ACC112 (cell line): Measurements from ENCODE around the gene RNF144A.
"Not testable (repeated sequence)": the region's sequence is repeated elsewhere in the genome, so short reads cannot be mapped to it uniquely, and the experiment has no call there.

Experiments used
- H2AFZ ChIP-seq: fragments of 200-600 bp; sonication (generic); one replicate; pipeline ENCODE4 v1.6.0; 2017; ENCODE audit warnings: antibody characterized with exemption, low read length; ENCODE audit not compliant: unreplicated experiment
- H3K27ac ChIP-seq: fragments of 200-600 bp; sonication (generic); 2 replicates; pipeline ENCODE4 v1.5.1; 2014; ENCODE audit warnings: low read depth, mild to moderate bottlenecking, antibody characterized with exemption, low read length, moderate library complexity
- H3K27me3 ChIP-seq: fragments of 200-600 bp; sonication (generic); 2 replicates; pipeline ENCODE4 v1.6.1; 2014; ENCODE audit warnings: mild to moderate bottlenecking, antibody characterized with exemption, low read length, moderate library complexity, mixed read lengths; ENCODE audit not compliant: insufficient read depth
- H3K36me3 ChIP-seq: fragments of 200-600 bp; sonication (generic); 2 replicates; pipeline ENCODE4 v1.6.1; 2016; ENCODE audit warnings: mild to moderate bottlenecking, antibody characterized with exemption, low read length, moderate library complexity, mixed read lengths; ENCODE audit not compliant: insufficient read depth
- H3K4me1 ChIP-seq: fragments of 200-600 bp; sonication (generic); one replicate; pipeline ENCODE4 v1.6.1; 2016; ENCODE audit warnings: low read length, mixed read lengths; ENCODE audit not compliant: insufficient read depth, unreplicated experiment, control insufficient read depth
- H3K4me3 ChIP-seq: fragments of 200-600 bp; sonication (generic); 2 replicates; pipeline ENCODE4 v1.5.1; 2014; ENCODE audit warnings: mild to moderate bottlenecking, low read depth, low read length
- H3K79me2 ChIP-seq: fragments of 200-600 bp; sonication (generic); one replicate; pipeline ENCODE4 v1.6.0; 2016; ENCODE audit warnings: low read length; ENCODE audit not compliant: control insufficient read depth, unreplicated experiment, insufficient read depth

Gene RNF144A

GRCh38 chr2:6883448-6884122 is 33.6 kb upstream of the RNF144A start:
- Histone ChIP-seq H3K4me3 (no peak overlapping the region), H3K4me1 (peaks cover 23% of the 10 kb centered on the region), H3K27ac (no peak overlapping the region), H3K79me2 (peaks cover 31% of the 10 kb centered on the region), H3K27me3 (no peaks in the 10 kb centered on the region), H3K36me3 (peaks cover 38% of the 10 kb centered on the region), H2AFZ (no peak overlapping the region)

- Histone ChIP-seq H3K36me3 (peaks cover 47% of the 10 kb centered on the region), H3K27ac (no peak overlapping the region), H2AFZ (no peak overlapping the region), H3K27me3 (no peaks in the 10 kb centered on the region), H3K79me2 (peaks cover 13% of the 10 kb centered on the region), H3K4me1 (peaks cover 8% of the 10 kb centered on the region), H3K4me3 (no peak overlapping the region)
Observed at GRCh38 chr2:6885551-6885950, 31.7 kb upstream of the RNF144A start.

- Histone ChIP-seq H3K79me2 (peaks cover 11% of the 10 kb centered on the region), H3K4me1 (peaks cover 6% of the 10 kb centered on the region), H3K27ac (no peak overlapping the region), H3K36me3 (peaks cover 48% of the 10 kb centered on the region), H2AFZ (no peak overlapping the region), H3K27me3 (no peaks in the 10 kb centered on the region), H3K4me3 (no peak overlapping the region)
Observed at GRCh38 chr2:6885968-6886367, 31.2 kb upstream of the RNF144A start.

GRCh38 chr2:6887751-6888192 is 29.4 kb upstream of the RNF144A start:
- H3K79me2 ChIP-seq: no peaks in the 10 kb centered on the region
- peaks cover 44% of the 10 kb centered on the region for H3K36me3 ChIP-seq
- no peak overlapping the region for H3K4me3 ChIP-seq
- no peak overlapping the region for H2AFZ ChIP-seq
- no peak overlapping the region for H3K27ac ChIP-seq
- no peaks in the 10 kb centered on the region for H3K27me3 ChIP-seq
- no peaks in the 10 kb centered on the region for H3K4me1 ChIP-seq

GRCh38 chr2:6888724-6889123 is 28.5 kb upstream of the RNF144A start:
- Histone ChIP-seq H3K27me3 (no peaks in the 10 kb centered on the region), H2AFZ (no peak overlapping the region), H3K79me2 (no peaks in the 10 kb centered on the region), H3K4me3 (no peak overlapping the region), H3K27ac (no peak overlapping the region), H3K4me1 (no peaks in the 10 kb centered on the region), H3K36me3 (peaks cover 41% of the 10 kb centered on the region)

- Histone ChIP-seq H3K27me3 (no peaks in the 10 kb centered on the region), H2AFZ (no peak overlapping the region), H3K36me3 (peaks cover 20% of the 10 kb centered on the region; the same call in 1 of the 2 replicates), H3K4me3 (no peak overlapping the region), H3K79me2 (no peaks in the 10 kb centered on the region), H3K4me1 (no peaks in the 10 kb centered on the region), H3K27ac (no peak overlapping the region)
Observed at GRCh38 chr2:6893876-6894482, 23.2 kb upstream of the RNF144A start.

- Histone ChIP-seq H3K27me3 (no peaks in the 10 kb centered on the region), H3K4me1 (no peaks in the 10 kb centered on the region), H3K36me3 (0 out of 2 replicates have a peak, but pooled peaks cover 10% of the 10 kb centered on the region), H3K27ac (peak overlapping the region; percentile 33; the same call in 1 of the 2 replicates), H3K4me3 (no peak overlapping the region), H2AFZ (no peak overlapping the region), H3K79me2 (no peaks in the 10 kb centered on the region)
Observed at GRCh38 chr2:6896930-6897759, 20.1 kb upstream of the RNF144A start.

GRCh38 chr2:6902581-6902980 is 14.6 kb upstream of the RNF144A start:
- not testable (repeated sequence) for H3K79me2 ChIP-seq, H3K36me3 ChIP-seq, H3K4me3 ChIP-seq, H3K27me3 ChIP-seq, H3K27ac ChIP-seq, H2AFZ ChIP-seq, H3K4me1 ChIP-seq

GRCh38 chr2:6905668-6906067 is 11.5 kb upstream of the RNF144A start:
- Histone ChIP-seq H3K27me3 (peaks cover 3% of the 10 kb centered on the region; the same call in 1 of the 2 replicates), H3K27ac (no peak overlapping the region), H3K4me3 (no peak overlapping the region), H3K4me1 (no peaks in the 10 kb centered on the region), H3K36me3 (no peaks in the 10 kb centered on the region), H3K79me2 (no peaks in the 10 kb centered on the region), H2AFZ (no peak overlapping the region)

- H3K79me2 ChIP-seq: no peaks in the 10 kb centered on the region
- H2AFZ ChIP-seq: no peak overlapping the region
- H3K4me1 ChIP-seq: no peaks in the 10 kb centered on the region
- no peak overlapping the region for H3K27ac ChIP-seq
- H3K36me3 ChIP-seq: no peaks in the 10 kb centered on the region
- H3K27me3 ChIP-seq: peaks cover 3% of the 10 kb centered on the region; the same call in 1 of the 2 replicates
- no peak overlapping the region for H3K4me3 ChIP-seq
Observed at GRCh38 chr2:6906165-6906741, 11.0 kb upstream of the RNF144A start.
